GM18873 (cell line): ENCODE measurements around the gene VPS37B.

Source experiments
- ATAC-seq: cut with Tn5 transposase; IDR thresholded peaks from one replicate; pipeline ENCODE4 v1.9.1; 2021; ENCODE audit warnings: mild to moderate bottlenecking, moderate library complexity, moderate number of reproducible peaks; ENCODE audit not compliant: unreplicated experiment, low FRiP score

The VPS37B gene

GRCh38 chr12:122867691-122868461 is 28.0 kb downstream of the VPS37B start:
- ATAC-seq: no peak

DNA sequence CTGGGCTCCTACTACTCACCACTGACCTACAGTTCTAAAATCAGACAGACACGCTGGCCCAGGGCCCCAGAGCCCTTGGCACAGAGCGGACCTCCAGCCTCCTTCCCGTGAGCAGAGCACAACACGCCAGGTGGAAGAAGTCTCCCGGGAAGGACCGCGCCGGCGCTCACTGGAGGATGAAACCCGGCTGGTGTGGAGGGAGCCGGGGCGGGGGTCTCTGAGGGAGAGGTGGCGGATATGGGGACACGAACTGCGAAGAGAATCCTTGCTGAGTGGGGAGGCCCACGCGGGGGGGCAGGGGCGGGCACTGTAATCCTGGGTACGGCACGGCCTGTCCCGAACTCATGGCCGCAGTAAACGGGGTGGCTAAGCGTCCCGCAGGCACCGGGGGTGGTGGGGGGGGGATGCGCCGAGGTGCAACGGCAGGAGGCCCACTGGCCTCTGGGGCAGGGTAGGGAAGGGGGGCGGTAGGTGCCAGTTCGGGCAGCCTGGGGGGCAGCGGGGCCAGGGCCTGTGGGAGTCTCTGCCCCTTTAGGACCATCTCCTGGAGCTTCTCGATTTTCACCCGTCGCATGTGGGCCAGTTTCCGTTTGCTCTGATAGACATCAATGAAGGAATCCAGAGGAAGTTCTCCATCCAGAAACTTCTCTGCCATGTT is 28.8 kb downstream of the VPS37B start:
- no peak for ATAC-seq

- ATAC-seq: no peak
Measured at GRCh38 chr12:122866379-122866778, 29.5 kb downstream of the VPS37B start.

GRCh38 chr12:122865268-122866231 is 30.4 kb downstream of the VPS37B start:
- no peak for ATAC-seq

- no peak for ATAC-seq
Measured at GRCh38 chr12:122864894-122865253, 31.1 kb downstream of the VPS37B start.

DNA sequence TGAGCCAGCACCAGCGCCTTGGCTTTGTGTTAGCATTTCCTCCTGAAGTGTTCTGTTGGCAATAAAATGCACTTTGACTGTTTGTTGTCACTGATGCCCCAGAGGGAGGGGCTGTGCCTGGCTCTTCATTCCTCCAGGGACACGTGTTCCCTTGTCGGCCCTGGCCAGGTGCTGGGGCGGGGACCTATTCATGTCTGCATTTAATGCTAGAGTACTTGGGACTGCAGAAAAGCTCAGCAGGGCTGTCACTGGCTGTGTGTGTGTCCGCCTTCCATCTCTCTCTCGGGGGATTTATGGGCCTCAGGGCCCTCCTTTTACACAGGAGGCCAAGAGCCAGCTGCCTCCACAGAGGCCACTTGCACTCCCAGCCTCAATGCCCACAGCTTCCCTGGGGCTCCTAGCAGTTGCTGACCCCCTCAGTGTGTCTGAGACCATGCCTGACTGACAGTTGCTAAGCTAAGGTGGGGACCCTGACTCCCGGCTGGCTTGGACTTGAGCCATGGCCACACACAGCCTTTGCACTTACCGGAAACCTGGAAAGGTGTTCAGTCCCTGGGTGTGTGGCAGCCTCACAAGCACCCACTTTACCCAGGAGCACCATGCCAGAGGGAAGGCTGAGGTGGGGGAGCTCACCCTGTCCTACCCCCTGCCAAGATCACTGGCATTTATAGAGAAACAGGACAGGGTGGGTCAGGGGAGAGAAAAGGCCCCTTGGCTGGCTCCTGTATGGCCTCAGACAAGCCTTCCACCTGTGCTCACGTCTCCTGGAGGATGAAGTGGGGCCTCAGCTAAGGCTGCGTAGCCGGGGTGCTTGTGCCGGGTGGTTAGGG is 32.8 kb downstream of the VPS37B start:
- no peak for ATAC-seq

DNA sequence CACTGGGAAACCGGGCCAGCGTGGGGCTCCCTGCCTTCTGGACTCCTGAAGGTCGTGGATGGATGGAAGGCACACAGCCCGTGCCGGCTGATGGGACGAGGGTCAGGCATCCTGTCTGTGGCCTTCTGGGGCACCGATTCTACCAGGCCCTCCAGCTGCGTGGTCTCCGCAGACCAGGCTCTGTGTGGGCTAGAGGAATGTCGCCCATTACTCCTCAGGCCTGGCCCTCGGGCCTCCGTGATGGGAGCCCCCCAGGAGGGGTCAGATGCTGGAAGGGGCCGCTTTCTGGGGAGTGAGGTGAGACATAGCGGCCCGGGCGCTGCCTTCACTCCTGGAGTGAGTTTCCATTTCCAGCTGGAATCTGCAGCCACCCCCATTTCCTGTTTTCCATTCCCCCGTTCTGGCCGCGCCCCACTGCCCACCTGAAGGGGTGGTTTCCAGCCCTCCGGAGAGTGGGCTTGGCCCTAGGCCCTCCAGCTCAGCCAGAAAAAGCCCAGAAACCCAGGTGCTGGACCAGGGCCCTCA is 33.8 kb downstream of the VPS37B start:
- no peak for ATAC-seq

- no peak for ATAC-seq
Measured at GRCh38 chr12:122861587-122861970, 34.3 kb downstream of the VPS37B start.

DNA sequence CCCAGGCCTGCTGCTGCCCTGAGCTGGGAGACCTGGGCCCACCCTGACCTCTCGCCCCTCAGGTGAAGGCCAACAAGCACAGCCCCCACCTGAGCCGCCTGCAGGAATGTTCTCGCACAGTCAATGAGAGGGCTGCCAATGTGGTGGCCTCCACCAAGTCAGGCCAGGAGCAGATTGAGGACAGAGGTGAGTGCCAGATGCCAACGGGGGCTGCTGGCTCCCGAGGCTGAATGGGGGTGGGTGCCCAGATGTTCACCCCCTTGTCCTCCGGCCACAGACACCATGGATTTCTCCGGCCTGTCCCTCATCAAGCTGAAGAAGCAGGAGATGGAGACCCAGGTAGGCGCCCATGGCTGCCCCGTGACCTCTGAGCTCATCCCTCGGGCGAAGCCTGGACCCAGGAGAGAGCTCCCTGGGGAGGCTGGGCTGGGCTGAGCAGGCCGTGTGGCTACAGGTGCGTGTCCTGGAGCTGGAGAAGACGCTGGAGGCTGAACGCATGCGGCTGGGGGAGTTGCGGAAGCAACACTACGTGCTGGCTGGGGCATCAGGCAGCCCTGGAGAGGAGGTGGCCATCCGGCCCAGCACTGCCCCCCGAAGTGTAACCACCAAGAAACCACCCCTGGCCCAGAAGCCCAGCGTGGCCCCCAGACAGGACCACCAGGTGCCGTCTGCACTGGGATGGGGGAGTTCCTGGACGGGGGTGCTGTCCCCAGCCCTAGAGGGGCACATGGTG is 34.9 kb downstream of the VPS37B start:
- ATAC-seq: no peak

GRCh38 chr12:122860040-122860853 is 35.7 kb downstream of the VPS37B start:
- no peak for ATAC-seq

- ATAC-seq: no peak
Measured at GRCh38 chr12:122859303-122860039, 36.5 kb downstream of the VPS37B start.

GRCh38 chr12:122858591-122859302 is 37.2 kb downstream of the VPS37B start:
- no peak for ATAC-seq

DNA sequence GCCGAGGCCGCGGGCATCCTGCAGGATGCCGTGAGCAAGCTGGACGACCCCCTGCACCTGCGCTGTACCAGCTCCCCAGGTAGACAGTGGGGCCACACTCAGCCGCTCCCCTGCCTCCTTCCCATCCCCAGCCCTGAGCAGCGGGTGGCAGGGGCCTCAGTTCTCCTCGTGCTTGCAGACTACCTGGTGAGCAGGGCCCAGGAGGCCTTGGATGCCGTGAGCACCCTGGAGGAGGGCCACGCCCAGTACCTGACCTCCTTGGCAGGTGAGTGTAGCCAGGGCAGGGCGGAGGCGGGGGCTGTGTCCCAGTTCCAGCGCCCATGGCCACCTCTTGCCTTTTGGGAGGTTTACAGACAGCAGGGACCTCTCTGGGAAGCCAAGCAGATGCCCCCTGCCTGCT is 37.8 kb downstream of the VPS37B start:
- no peak for ATAC-seq

DNA sequence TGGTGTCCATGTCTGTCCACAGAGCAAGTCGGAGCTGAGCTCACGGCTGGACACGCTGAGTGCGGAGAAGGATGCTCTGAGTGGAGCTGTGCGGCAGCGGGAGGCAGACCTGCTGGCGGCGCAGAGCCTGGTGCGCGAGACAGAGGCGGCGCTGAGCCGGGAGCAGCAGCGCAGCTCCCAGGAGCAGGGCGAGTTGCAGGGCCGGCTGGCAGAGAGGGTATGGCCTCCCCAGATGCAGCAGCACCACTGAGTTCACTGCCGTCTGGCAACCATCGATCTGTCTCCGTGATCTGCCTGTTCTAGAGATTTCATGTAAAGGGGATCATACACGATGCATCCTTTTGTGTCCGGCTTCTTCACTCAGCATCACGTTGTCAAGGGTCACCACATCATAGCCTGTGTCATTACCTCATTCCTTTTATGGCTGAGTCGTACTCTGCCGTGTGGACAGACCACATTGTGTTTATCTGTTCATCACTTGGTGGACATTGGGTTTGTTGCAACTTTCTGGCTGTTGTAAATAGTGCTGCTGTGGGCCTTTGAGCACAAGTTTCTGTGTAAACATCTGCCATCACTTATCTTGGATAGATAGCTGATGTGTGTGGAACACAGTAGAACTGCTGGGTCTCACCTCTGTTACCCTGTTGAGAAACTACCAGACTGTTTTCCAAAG is 38.8 kb downstream of the VPS37B start:
- ATAC-seq: no peak

- ATAC-seq: no peak
Measured at GRCh38 chr12:122855928-122856831, 39.7 kb downstream of the VPS37B start.
